OCI-LY7 (cell line): ENCODE measurements around the gene BCS1L.

Source experiments
- EZH2phosphoT487 ChIP-seq: fragments of 200-600 bp; sonication (generic); IDR thresholded peaks from 2 replicates; pipeline ENCODE4 v1.6.1; 2018; ENCODE audit warnings: low read depth, borderline replicate concordance, mild to moderate bottlenecking, mixed run types, antibody characterized with exemption, low read length, moderate library complexity, mixed read lengths
- TF ChIP-seq, protein P1 (sequence below): fragments of 200-600 bp; sonication (generic); conservative IDR thresholded peaks from 2 replicates; pipeline ENCODE4 v1.5.1; 2014; ENCODE audit warnings: mild to moderate bottlenecking, antibody characterized with exemption, low read length, moderate library complexity, mixed read lengths

DNA sequence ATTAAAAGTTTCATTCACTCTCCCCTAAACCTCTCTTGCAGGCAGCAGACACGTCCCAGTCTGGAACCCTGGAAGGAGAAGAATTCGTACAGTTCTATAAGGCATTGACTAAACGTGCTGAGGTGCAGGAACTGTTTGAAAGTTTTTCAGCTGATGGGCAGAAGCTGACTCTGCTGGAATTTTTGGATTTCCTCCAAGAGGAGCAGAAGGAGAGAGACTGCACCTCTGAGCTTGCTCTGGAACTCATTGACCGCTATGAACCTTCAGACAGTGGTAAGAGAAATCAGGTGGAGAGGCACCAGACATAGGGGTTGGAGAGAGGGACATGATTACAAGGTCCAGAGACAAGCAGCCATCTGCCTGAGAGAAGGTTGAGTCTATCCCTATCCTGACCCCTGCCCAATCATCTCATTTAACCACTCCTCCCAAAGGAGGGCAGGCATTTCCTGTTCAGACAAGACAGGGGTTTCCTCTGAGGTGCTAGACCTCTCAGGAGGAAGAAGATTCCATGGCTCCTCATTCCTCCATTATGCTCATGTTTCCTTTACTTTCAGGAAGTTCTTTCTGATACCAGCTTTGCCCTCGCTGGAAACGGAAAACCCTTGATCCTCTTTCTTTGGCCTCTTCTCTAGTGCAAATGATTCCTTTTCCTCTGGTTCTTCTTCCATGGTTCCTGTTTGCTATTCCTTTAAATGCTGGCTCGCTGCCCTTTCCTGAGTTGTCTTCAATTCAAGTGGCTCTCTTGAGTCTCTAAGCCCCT, 36.7 kb upstream of the BCS1L start:
- TF ChIP-seq, protein P1, sequence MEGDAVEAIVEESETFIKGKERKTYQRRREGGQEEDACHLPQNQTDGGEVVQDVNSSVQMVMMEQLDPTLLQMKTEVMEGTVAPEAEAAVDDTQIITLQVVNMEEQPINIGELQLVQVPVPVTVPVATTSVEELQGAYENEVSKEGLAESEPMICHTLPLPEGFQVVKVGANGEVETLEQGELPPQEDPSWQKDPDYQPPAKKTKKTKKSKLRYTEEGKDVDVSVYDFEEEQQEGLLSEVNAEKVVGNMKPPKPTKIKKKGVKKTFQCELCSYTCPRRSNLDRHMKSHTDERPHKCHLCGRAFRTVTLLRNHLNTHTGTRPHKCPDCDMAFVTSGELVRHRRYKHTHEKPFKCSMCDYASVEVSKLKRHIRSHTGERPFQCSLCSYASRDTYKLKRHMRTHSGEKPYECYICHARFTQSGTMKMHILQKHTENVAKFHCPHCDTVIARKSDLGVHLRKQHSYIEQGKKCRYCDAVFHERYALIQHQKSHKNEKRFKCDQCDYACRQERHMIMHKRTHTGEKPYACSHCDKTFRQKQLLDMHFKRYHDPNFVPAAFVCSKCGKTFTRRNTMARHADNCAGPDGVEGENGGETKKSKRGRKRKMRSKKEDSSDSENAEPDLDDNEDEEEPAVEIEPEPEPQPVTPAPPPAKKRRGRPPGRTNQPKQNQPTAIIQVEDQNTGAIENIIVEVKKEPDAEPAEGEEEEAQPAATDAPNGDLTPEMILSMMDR: no peak
- no peak for TF ChIP-seq EZH2phosphoT487
